GM04503 (cell line): ENCODE data around the gene ABCF2.

Experiments
- DNase-seq: peaks from one replicate; pipeline ENCODE4 v3.0.0-alpha.2; 2012; ENCODE audit warnings: low read depth

ABCF2 gene

DNA sequence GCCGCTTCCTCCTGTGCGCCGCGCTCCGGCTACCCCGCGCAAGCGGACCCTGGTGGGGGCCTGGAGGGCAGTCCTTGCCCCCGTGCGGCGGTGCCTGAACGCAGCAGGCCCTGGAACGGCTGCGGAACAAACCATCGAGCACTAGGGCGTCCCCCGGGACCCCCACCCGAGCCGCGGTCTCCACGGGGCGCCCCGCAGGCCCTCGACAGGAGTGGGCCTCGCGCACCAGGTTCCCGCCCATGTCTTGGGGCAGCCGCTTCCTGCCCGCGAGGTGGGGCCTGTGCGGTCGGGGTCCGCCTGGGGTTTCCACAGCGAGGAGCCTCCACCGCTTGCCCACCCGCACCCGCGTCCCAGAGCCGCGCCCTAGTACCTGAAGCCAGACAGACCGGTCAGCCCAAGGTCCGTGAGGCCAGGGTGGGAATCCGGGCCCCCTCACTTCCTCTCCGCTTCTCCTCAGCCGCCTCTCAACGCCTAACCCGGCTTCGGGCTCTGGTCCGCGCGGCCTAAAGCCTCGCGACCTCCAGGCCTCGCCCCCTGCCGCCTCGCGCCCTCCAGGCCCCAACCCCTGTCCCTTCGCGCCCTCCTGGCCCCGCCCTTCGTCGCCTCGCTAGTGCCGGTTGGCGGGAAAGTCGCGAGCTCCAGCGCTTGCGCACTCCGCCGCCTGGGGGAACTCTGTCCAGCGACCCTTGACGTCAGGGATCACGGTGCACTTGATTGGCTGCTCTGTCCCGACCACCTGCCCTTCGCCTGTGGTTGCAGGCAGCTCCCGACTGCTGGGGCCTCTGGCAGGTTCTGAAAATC lies 52.6 kb downstream of the ABCF2 start:
- no peak for DNase-seq

DNA sequence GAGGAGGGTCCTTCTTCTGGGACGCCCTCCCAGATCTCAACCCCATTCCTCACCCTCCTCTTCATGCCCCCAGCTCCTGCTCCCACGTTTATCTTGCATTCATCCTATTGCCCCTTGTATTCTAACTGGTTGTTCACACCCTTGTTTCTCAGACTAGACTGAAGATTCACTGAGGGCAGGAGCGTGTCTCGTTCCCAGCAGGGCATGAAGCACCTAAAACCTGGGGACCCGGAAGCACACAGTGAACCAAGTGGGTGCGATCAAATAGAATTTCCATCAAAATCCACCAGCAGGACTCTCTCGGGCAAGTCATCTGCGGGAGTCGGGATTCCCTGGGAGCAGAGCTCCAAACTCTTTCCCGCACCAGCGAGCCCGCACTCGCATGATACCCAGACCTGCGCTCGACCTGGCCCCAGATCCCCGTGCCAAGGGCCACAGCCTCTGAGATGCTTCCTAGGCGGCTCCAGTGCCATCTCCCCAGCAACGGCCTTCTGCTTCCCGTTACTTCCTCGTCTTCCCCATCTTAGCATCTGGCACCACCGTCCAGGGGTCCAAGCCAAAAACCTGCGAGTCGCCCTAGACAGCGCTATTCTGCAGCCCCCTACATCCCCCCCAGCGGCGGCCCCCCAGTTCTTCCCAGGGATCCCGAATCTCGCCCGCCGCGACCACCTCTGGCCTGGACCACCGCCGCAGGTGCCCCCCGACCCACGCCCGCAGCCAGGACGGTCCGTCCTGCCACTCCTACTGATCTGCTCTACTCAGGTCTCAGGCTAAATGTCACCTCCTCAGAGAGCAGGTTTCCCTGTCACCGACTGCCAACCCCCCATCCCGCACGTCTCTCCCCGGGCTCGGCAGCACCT lies 53.4 kb downstream of the ABCF2 start:
- no peak for DNase-seq

DNA sequence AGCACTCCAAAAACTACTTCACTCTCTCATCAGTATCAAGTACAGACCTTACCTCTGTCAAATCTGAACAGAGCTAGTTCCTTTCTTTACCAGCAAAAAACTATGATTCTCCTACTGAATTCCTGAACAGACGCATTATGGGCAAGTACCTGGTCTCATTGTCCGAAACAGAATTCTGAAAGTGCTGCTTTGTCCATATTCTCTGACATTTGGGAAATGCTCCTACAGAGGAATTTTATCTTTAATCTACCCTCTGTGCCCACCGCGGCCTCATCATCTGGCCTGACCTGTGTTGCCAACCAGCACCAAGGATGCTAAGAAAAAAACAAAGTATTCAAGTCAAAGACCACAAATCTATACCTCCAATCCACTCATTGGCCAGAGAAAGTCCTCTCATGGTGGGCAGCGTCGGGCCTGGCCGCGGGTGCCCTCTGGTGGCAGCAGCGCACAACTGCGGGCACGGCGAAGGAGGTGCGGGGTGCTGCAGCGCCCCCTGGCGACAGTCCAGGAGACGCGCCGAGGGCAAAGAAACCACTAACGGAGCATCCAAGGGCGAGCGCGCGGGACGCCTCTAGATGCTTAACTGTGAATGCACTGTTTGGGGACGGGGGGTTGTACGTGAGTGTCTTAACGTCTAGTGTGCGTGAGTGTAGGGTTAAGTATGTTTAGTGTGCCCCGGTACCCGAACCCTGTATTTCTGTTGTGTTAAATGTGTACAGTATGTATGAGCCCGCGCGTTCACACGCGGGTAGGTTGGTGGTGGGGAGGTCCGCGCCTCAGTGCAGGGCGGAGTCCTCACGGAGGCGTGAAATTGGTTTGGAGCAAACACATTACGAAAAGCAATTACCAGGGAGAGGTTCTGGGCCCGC lies 54.5 kb downstream of the ABCF2 start:
- DNase-seq, result no peak

DNA sequence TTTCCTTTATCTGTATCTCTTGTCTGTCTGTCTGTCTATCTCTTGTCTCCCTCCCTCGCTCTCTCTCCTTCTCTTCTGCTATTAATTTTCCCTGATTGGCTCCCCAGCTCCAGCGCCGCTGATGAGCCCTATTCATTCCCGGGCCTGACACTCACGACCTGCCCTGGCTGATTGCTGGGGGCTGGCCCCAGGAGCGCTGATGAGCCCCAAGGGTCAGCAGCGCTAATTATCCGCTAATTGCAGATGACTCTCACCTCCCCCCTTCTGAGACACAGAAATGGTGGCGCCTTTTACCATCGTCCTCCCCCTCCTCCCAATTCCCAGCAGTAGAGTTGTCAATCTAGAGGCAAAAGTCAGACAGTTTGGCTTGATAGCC lies 58.2 kb downstream of the ABCF2 start:
- DNase-seq, result no peak

DNA sequence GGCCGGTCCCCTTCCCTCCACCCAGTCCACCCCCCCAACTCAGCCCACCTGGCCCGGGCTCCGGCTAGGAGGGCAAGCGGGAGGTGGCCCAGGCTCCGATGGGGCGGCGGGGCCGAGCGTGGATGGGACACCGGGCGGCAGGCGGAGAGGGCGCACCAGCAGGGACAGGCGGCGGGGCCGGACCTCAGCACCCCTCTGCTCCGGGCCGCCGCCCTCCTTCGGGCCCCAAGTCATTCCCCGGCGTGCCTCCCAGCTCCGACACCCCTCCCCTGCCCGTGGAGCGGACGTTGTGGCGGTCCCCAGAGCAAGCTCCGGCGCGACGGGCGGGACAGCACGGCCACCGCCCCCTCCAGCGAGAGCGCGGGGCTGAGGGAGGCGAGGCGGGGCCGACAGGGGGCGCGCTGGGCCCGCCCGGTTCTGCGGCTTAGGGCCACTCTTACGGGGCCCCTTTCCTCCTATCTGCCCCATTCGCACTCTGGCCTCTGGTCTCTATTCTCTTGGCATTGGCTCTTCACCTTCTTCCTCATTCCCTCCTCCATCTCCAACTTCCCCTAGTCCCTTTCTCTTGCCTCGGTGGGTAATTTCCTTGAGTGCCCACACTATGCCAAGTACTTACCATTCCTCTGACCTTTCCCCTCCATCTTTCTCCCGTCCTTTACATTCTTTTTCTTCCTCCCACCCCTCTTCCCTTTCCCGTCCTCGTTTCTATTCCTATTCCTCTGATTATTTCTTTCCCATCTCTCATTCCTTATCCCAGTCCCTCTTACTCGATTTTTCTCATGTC lies 58.8 kb downstream of the ABCF2 start:
- no peak for DNase-seq

DNA sequence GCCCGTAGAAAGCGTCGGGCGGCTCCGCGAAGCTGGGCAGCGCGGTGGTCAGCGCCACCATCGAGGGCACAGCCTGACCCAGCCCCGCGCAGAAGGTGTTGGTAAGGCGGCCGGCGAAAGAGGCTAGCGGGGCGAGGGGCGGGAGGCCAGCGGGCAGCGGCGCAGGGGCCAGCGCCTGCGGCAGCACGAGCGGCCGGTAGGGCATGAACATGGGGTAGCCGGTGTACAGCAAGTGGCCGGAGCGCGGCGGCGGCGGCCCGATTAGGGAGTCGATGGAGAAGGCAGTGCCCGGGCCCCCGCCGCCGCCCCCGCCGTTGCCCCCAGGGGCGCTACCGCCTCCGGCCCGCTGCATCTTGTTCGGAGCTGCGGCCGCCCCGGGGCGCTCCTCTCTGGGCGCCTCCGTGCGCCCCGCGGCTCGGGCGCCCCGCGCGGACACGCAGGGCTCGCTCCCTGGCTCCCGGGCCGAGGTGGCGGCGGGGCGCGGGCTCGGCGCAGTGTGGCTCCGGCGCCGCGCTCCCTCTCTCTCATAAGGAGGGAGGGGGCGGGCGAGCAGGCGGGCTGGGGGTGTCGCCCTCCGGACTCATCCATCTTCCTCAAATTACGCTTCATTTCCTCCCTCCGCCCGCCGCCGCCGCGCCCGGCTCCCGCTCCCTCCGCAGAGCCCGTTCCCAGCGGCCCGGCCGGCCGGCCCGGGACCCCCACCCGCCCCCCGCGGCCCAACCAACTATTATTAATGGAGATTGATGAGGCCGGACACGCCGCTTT lies 59.6 kb downstream of the ABCF2 start, which contains the start of gene GBX1:
Gene GBX1, minus strand, starts transcription at position 498 of the 765 bp plus-strand sequence. Its CDS starts 146 bp downstream, at position 352.
- no peak for DNase-seq

DNA sequence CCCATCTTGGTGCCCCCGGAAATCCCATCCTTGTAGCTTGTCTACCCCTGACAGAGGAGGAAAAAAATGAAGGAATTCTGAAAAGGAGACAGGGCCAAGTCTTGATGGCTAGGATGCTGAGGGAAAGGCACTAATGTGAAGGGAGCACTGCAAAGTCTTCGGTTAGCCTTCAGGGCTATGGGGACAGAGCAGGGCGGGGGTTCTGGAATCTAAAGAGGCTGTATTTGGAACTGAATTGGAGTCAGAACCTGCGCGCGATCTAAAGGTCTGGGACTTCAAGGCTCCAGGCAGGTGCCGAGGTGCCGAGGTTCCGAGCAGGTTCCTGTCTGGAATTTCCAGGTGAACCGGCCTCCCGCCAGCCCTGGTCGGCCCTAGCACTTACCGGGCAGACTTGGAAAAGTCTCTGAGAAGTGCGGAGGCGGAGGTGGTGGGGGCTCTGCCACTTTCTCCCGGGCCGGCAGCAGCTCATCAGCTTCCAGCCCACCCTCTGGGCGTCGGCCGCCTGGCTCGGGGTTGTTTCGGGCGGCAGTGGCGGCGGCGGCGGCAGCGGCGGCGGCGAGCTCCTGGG lies 60.3 kb downstream of the ABCF2 start:
- no peak for DNase-seq
